SK-N-SH treated with all-trans-retinoic acid at 6 μM for 48 hours (cell line): ENCODE data around the gene PGGT1B.
A peak's percentile ranks its signal among the peaks of the same experiment; 100 is the strongest.

Source experiments
- CSDC2 ChIP-seq: fragments of 250-450 bp; sonication (Bioruptor Pico); IDR thresholded peaks from 2 replicates; pipeline ENCODE4 v1.5.0; 2020; ENCODE audit warnings: mild to moderate bottlenecking, moderate library complexity
- ESRRG ChIP-seq: fragments of 250-450 bp; sonication (Bioruptor Pico); IDR thresholded peaks from 2 replicates; pipeline ENCODE4 v1.6.1; 2021; ENCODE audit warnings: mild to moderate bottlenecking
- ISL1 ChIP-seq: fragments of 250-450 bp; sonication (Bioruptor Pico); IDR thresholded peaks from 2 replicates; pipeline ENCODE4 v2.1.2; 2022; ENCODE audit warnings: mild to moderate bottlenecking, moderate library complexity
- OSR1 ChIP-seq: fragments of 250-450 bp; sonication (Bioruptor Pico); IDR thresholded peaks from 2 replicates; pipeline ENCODE4 v1.8.0; 2022; ENCODE audit warnings: moderate library complexity, mild to moderate bottlenecking, inconsistent platforms
- SNAI2 ChIP-seq: fragments of 250-450 bp; sonication (Bioruptor Pico); IDR thresholded peaks from 2 replicates; pipeline ENCODE4 v1.5.0; 2020; ENCODE audit warnings: mild to moderate bottlenecking, moderate library complexity
- ZC3H10 ChIP-seq: fragments of 250-450 bp; sonication (Bioruptor Pico); IDR thresholded peaks from 2 replicates; pipeline ENCODE4 v1.5.1; 2021; ENCODE audit warnings: mild to moderate bottlenecking, moderate library complexity
- ZFP3 ChIP-seq: fragments of 250-450 bp; sonication (Bioruptor Pico); IDR thresholded peaks from 2 replicates; pipeline ENCODE4 v1.5.0; 2020; ENCODE audit warnings: mild to moderate bottlenecking, moderate library complexity
- ZFP30 ChIP-seq: fragments of 450-650 bp; formaldehyde crosslinking; IDR thresholded peaks from 2 replicates; pipeline ENCODE4 v1.5.0; 2022; ENCODE audit warnings: mild to moderate bottlenecking, moderate library complexity
- ZNF8 ChIP-seq: fragments of 450-650 bp; formaldehyde crosslinking; IDR thresholded peaks from 2 replicates; pipeline ENCODE4 v1.5.0; 2020; ENCODE audit warnings: mild to moderate bottlenecking, moderate library complexity
- TF ChIP-seq, protein P1 (sequence below): fragments of 250-450 bp; sonication (Bioruptor Pico); IDR thresholded peaks from 2 replicates; pipeline ENCODE4 v1.5.1; 2021; ENCODE audit warnings: mild to moderate bottlenecking, moderate library complexity

GRCh38 chr5:115194676-115195075, 68.0 kb downstream of the PGGT1B start:
- TF ChIP-seq OSR1 (CRISPR knock-in tag): no peak
- TF ChIP-seq ZNF8 (CRISPR knock-in tag): no peak
- TF ChIP-seq CSDC2 (CRISPR knock-in tag): no peak
- no peak for TF ChIP-seq ZFP30
- TF ChIP-seq ZC3H10 (CRISPR knock-in tag): no peak
- no peak for TF ChIP-seq SNAI2 (CRISPR knock-in tag)
- peak; percentile 54; the same call in 1 of the 2 replicates for TF ChIP-seq ZFP3 (CRISPR knock-in tag)
- TF ChIP-seq ISL1 (CRISPR knock-in tag): no peak
- no peak for TF ChIP-seq ESRRG
- TF ChIP-seq, protein P1, sequence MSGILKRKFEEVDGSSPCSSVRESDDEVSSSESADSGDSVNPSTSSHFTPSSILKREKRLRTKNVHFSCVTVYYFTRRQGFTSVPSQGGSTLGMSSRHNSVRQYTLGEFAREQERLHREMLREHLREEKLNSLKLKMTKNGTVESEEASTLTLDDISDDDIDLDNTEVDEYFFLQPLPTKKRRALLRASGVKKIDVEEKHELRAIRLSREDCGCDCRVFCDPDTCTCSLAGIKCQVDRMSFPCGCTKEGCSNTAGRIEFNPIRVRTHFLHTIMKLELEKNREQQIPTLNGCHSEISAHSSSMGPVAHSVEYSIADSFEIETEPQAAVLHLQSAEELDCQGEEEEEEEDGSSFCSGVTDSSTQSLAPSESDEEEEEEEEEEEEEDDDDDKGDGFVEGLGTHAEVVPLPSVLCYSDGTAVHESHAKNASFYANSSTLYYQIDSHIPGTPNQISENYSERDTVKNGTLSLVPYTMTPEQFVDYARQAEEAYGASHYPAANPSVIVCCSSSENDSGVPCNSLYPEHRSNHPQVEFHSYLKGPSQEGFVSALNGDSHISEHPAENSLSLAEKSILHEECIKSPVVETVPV (CRISPR knock-in tag): no peak
